ENCODE measurements around the gene DHRSX.

DNA sequence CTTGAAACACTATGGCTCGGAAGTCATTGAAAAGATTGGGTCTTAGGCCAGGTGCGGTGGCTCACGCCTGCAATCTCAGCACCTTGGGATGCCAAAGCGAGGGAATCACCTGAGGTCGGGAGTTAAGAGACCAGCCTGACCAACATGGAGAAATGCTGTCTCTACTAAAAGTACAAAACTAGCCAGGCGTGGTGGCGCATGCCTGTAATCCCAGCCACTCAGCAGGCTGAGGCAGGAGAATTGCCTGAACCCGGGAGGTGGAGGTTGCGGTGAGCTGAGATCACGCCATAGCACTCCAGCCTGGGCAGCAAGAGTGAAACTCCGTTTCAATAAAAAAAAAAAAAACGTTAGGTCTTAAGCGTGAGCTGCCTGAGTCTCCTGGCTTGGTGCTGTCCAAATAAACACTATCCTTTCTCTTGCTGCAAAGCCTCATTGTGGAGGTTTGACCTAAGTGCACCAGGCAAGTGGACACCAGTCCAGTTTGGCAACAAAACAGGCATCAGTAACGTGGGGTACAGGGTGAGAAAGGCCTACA, 185.9 kb downstream of the DHRSX start:
- TF ChIP-seq, protein P1, sequence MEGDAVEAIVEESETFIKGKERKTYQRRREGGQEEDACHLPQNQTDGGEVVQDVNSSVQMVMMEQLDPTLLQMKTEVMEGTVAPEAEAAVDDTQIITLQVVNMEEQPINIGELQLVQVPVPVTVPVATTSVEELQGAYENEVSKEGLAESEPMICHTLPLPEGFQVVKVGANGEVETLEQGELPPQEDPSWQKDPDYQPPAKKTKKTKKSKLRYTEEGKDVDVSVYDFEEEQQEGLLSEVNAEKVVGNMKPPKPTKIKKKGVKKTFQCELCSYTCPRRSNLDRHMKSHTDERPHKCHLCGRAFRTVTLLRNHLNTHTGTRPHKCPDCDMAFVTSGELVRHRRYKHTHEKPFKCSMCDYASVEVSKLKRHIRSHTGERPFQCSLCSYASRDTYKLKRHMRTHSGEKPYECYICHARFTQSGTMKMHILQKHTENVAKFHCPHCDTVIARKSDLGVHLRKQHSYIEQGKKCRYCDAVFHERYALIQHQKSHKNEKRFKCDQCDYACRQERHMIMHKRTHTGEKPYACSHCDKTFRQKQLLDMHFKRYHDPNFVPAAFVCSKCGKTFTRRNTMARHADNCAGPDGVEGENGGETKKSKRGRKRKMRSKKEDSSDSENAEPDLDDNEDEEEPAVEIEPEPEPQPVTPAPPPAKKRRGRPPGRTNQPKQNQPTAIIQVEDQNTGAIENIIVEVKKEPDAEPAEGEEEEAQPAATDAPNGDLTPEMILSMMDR (IDR thresholded peaks at IDR 0.05): no peak
- no peak for TF ChIP-seq POLR2A (IDR thresholded peaks at IDR 0.05; ENCODE audit: low read length)
- no peak for TF ChIP-seq EP300 (IDR thresholded peaks at IDR 0.05)
- TF ChIP-seq NFE2L2 (conservative IDR thresholded peaks at IDR 0.05; ENCODE audit: low read length): no peak
- TF ChIP-seq MAFK (IDR thresholded peaks at IDR 0.05; ENCODE audit: partially characterized antibody): no peak
- no peak for TF ChIP-seq POLR2AphosphoS2 (conservative IDR thresholded peaks at IDR 0.05; ENCODE audit: low read length)

Data from A549 (cell line).